GM21360 (cell line): Measurements from ENCODE around the gene PHC2.

Experiments
- ATAC-seq: cut with Tn5 transposase; IDR thresholded peaks from one replicate; pipeline ENCODE4 v1.9.1; 2021; ENCODE audit warnings: mild to moderate bottlenecking, moderate library complexity; ENCODE audit not compliant: unreplicated experiment

Gene PHC2

DNA sequence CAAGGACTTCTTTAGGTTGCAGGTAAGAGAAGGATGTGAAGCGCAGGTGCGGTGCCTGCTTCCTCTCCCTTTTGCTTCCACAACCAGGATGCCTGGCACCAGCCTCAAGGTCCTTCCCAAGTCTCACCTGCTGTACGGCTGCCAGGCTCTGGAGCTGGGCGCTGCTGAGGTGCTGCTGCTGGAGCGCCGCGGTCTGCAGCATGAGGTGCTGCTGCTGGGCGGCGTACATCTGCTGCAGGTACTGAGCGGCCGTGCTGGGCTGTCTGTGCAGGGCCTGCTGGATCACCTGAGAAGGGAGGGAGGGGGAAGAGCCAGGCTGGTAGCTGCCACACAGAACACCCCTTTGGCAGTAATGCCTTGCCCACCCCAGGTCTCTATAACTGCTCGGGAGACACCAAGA is 58.7 kb downstream of the PHC2 start:
- no peak for ATAC-seq

DNA sequence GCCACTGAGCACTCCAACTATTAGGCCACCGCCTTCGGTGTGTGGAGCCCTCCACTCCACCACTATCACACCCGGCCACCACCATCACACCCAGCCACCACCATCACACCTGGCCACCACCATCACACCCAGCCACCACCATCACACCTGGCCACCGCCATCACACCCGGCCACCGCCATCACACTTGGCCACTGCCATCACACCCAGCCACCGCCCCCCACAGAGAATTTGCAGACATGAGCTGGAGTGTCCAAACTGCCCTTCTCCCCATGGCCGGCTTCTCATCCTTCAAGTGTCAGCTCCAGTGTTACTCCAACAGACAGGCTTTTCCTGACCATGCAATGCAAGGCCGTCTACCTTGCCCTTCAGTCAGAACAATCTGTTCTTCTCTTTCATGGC is 59.6 kb downstream of the PHC2 start:
- no peak for ATAC-seq

DNA sequence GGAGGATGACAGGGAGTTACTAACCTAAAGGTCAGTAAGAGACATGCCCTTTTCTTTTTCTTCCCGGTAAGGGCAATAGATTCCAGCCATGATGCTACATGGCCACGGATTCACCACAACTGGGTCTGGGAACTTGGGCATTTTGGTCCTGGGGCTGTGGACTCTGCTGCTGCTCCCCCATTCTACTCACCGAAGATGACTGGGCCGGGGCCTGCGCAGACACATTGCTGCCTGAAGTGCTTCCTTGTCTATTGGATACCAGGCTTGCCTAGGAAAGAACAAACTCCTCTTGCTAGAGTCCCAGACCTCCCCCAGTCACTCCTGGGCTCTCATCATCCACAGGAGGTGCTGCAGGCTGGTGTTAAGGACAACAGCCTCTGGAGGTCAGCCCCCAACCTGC is 60.1 kb downstream of the PHC2 start:
- no peak for ATAC-seq

DNA sequence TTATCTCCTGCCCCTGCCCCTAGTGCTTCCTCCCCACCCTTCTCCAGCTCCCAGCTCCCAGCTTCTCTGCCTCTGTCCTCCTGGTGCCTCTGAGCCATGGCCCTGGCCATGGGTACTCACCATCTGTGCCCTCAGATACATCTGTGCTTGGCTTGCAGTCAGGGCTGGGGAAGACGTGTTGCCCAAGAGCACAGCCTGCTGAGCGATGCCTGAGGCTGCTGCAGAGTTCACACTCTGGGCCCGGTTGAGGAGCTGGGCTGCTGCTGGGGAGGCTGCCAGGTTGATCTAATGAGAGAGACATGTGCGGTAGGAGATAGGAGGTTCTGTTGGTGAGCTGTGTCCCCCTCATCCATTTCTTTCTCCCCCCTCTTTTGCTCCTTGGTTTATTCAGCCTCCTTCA is 60.6 kb downstream of the PHC2 start:
- no peak for ATAC-seq

DNA sequence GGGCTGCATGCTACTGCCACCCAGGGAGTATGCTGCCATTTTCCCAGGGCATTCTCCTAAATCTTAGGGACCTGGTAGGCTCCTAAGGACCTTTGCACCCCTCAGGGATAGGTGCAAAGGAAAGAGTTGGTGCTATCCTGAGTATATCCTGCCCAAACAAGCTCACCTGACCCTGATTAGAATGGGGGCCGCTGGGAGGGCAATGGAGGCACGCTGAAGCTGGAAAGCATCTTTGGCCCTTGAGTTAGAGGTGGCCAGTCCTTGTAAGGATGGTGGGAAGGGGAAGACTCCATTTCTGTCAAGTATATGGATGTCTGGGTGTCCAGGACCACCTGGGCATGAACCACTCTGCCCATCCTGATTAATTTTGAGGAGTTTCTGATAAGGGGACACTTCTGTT is 61.1 kb downstream of the PHC2 start:
- no peak for ATAC-seq

DNA sequence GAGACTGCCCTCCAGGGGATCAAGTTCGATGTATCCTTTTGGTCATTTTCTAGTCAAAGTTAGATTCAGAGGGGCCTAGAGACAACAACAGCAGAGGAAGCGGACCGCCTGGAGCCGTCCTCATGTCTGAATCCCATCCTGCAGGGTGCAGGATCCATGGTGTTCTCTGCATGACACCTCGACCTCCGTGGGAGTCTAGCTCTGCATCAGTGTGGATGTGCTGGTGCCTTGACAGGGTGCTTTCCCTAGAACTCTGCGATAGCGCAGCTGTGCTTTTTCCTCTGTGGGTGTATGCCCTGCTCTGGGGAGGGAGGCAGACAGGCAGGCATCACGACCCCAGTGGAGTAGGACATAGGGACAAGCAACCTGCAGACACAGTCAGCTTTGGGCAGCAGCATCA is 61.8 kb downstream of the PHC2 start:
- ATAC-seq = no peak

DNA sequence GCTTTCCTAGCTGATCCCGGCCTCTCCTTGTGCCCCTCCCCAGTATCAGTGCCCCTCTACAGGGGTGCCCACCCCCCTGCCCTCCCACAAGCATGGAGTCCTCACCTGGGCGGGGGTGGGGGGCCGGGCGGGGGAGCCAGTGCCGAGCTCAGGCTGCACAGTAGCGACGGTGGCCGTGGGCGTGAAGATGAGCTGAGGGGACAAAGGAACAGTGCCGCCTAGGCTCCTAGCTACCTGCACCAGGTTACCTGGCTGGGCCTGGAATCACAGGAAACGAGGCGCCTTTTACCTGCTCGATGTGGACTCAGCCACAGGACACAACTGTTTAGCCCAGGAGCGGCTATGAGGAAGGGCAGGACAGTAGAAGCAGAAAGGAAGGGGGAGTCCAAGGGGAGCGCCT is 62.5 kb downstream of the PHC2 start:
- ATAC-seq = no peak

DNA sequence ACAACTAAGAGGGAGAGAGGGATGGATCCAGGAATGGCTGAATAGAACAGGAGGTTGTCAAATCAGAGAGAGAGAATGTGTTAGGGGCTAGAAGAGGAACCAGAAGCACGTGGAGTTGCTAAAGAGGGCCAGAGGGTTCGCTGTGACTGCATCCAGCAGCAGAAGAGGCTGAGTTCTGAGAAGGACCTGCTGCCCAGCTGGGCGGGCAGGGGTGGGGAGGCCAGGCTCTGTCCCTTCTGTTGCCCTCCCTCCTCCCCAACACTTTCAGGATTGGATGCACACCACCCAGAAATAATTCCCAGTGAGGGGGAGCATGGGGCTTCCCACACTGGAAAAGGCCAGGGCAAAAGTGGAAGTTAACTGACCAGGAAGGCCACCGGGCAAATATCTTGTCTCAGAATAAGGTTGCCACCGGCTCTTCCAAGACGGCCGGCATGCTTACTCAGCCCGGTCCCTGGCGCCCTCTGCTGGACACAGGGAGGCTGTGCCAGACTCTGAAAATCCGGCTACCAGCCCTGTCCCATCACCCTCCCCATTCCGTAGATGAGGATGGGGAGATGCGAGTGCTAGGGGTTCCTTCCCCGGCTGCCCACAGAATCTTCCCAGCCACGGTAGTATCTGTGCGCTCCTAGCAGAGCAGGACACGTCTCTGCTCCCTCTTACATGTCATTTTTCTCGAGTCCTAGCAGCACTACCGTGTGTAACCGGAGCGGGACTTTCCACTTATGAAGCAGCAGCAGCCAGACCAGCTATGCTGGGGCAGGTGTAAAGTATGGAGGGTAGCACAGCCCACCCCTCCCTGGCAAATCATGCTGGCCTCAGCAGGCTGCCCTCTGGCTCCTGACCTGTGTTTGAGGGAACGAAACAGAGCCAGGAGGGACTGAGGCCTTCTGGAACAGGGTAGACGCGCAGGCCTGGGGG is 63.1 kb downstream of the PHC2 start:
- ATAC-seq = peak; percentile 77

DNA sequence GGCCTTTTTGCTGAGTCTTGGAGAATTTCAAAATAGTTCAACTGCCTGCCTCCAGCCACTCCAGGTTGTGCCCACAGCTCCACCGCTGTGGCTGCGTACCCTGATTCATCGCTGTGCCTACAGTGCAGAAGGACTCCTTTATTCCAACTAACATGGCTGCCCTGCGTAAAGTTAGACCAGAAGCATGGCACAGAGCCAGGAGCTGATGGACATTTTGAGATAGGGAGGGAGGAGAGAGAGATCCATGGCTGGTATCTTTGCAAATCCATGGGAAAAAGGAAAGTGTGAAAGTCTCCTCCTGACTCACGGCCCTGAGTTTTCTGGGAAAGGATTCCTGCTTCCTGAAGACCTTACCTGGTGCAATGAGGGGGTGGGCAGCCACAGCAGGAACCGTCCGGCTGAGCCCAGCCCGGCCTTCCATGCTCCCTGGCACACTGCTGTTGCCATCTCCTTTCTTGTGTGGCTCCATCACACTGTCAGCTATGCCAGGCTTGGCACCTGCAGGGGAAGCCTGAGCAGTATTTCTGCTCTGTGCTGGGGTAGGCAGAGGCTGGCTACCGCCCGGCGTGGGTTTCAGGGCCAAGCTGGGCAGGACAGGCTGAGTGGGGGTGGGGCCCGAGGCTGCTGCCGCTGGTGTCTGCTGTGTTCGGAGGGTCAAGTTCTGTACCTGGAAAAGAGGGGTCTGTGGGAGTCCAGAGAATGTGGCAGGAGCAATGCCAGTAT is 64.0 kb downstream of the PHC2 start:
- ATAC-seq = no peak

DNA sequence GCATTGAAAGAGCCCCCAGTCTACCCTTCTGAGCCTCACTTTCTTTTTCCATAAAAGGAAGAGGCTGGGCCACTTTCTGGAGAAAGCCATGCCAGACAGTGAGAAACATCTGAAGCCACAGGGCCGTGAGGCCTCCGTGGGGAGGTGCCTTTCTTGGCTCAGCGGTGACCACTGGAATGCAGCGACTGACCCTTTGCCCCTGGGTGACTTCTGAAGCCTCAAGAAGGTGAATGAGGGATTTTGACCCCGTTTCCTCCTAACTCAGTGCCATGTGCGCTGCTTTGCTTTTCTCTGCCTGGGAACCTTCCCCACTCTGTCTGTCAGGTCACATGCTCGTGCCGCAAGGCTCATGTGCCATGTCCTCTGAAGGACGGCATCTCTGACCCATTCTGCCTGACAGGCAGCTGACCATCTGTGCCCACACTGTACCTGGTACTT is 65.3 kb downstream of the PHC2 start:
- ATAC-seq = no peak

DNA sequence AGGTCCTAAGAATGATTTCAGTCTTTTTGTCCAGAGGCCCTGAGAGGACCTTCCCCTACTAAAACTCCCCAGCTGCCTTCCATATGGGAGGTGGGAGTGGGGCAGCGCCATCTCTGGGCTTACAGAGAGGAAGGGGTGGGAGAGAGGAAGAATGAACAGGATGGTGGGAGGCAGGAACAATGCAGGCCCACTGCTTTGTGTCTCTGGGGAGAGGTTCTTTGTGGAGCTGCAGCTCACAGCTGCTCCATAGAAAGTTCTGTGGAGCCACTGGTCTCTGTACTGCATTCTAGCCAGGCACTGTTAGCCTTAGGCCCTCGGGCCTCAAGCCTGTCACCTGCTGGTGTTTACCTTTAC is 66.4 kb downstream of the PHC2 start:
- ATAC-seq = no peak

DNA sequence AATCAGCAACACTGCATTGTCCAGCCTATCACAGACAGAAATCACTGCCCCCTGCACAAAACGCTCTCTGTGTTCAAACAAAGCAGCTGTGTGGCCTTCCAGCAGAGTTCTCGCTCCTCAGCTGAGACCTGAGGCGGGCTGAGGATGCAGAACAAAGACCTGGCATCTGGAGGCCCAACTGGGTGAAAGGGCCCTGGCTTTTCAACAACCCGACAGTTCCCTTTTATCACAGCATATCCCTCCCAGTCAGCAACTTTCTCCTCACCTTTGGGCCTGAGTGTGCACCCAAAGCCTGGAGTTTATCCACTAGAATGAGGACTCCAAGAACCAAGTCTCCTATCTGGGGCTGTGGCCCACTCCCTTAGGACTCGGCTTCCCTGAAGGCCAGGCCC is 67.4 kb downstream of the PHC2 start:
- ATAC-seq = no peak

DNA sequence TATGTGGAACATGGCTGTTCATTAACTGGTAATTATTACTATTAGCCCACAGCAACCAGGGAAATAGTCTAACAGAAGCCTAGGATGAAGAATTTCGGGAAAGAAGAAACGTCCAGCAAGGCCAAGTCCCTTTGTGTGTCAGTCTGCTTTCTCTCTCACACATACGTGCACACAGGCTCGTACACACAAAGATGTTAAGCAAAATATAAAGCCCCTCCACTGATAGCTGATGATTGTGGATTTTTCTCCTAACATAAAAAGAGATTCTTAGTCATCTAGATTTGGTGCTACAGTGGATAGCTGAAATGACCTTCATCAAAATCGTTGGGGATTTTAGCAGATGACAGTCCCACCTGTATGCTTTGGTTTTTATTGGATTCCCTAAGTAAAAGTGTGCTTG is 67.9 kb downstream of the PHC2 start:
- no peak for ATAC-seq

DNA sequence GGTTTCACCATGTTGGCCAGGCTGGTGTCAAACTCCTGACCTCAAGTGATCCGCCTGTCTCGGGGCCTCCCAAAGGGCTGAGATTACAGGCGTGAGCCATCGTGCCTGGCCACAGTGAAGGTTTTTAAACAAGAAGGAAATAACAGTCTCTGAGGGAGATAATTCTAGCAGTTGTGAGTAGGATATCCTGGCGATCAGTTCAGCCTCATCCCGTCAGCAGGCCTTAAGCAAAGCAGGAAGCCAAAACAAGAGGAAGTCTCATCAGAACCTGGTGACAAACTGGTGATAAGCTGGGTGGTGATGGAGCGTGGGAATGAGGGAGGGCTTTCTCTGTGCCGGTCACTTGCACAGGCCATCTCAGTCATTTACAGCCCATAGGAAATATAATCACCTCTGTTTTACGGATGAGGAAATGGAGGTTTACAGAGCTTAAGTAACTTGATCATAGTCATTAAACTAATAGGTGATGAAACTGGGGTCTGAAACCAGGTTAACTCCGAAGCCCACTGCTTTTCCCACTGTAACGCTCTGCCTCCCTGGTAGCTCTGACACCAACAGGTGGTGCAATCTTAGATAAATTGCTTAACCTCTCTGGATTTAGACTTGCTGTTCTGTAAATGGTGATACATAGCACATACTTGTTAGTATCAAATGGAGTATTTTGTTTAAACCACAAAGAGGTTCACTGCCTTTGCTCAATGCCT is 69.2 kb downstream of the PHC2 start:
- no peak for ATAC-seq

DNA sequence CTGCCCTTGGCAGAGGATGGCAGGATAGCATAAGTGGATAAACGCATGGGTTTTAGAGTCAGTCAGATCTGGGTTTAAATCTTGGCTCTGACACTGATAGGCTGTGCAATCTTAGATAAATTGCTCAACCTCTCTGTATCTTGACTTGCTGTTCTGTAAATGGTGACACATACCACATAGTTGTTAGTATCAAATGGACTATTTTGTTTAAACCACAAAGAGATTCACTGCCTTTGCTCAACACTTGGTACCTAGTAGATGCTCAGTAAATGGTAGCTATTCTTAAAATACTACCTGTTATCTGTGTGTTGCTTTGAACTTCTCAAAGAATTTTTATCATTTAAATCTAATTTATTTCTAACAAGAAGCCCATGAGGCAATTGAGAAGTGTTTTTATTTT is 70.5 kb downstream of the PHC2 start:
- no peak for ATAC-seq

DNA sequence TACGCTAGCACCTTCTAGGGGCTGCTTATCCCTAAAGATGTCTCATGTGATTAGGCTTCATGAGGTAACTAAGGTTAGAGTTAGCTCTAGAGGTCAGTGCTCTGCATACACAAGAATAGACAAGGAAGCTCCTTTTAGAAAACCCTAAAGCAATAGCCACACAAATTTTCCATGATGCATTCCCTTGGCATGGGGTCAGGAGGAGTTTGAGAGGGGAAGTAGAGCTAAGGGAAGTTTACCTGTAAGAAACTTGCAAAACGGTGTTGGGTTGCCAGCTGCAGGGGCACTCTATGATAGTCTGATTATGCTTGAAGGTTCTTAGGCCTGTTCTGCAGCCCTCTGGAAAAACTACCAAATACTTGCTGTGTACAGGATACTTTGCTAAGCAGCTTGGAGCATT is 71.0 kb downstream of the PHC2 start:
- ATAC-seq = no peak

DNA sequence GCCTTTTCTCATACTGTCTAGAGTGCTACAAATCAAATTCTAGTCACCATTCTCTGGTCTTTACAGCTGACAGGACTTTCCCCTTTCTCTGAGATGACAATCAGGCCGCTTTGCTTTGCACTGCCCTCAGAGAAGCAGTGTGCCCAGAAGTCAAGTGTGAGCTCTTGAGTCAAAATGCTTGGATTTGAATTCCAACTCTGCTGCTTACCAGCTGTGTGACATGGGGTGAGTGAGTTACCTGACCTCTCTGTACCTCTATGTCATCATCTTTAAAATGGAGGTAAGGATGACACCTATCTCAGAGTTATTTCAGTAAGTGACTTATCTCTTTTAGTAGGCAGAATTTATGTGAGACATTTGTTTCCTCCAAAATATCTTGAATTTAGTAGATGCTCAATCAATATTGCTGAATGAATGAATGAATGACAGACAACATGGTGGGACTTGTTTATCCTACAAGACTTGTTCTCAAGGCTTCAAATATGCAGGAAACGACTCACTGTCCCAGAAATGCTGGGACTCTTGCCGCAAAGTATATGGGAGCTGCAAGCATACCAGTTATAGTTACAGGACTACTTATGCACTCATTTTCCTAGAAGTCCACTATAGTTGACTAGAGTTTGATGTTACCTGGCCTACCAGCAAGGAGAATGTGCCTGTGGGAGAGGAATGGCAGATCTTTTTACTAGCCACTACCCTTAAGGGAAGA is 71.9 kb downstream of the PHC2 start:
- no peak for ATAC-seq

DNA sequence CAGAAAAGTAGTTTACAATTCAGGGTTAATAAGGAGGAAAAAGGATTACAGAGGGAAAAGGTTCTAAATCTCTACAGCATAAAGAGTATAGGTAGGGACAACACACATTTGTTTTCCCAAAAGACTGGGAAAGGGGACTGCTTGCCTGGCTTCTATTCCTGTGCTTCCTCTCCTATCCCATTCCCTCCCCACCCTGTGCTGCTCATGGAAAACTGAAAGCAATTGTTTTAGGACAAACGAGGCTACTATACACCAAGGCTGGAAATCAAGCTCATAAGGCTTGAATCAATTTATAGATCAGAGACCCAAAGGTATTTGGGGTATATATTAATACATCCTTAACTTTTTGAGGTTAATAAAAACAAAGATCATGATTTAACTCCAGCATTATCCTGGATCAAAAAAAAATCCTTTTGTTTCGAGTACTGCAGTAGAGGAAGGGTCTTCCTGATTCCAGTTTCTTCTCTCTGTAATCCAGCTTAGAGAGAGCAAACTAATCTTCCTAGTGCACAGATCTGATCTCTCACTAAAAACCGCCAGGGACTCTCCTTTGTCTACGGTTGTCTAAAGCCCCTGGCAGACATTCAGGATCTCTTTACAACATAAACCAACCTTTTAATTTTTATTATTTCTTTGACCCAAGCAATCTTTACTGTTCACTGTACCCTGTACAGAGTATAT is 72.6 kb downstream of the PHC2 start:
- no peak for ATAC-seq

DNA sequence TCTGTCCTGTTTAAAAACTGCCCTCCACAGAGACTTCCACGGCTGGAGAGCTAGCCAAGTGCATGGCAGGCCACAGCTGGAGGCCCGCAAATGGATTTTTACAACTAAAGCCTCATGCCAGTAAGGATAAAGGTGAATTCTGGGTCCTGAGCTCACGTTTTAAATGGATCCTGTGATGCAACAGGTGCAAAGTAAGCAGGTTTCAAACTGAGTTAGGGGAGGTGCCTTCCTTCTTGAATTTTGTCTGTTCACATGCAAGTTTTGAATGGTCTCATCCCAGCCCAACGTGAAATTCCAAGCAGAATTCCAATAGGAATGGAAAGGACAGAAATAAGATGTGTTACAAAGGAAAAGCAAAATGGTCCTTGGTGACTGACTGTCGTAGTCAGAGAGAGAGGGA is 73.8 kb downstream of the PHC2 start:
- ATAC-seq = no peak

DNA sequence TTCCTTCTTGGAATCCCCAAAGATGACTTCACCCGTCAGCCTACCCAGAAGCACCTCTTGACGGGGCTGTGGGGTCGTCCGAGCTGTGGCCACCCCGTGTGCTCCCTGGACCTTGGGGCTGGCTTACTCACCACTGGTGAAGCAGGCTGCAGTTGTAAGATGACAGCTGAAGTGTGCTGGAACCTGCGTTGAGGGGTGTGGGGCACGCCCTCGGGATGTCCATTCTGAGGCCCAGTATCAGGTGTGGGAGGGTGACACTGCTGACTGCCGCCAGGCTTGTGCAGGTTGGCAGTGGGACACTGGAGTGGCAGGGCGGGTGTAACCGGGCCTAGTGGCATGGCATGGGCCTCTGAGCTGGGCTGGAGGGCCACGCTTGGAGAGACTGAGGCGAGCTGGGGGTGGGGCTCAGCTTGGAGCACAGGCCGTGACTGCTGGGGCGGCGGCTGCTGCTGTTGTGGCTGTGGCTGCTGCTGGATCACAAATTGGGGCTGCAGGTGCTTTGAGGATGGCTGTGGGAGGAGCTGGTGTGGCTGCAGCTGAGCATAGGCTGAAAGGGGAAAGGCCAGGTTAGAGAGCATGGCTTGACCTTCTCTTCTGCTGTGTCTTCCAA is 76.1 kb downstream of the PHC2 start:
- no peak for ATAC-seq
